HepG2 (cell line): ENCODE results near the gene CA12. TPM values are rescaled to one million over a fixed set of nuclear protein-coding genes. Genes with fewer than 3 reads are reported as not detected.

Experiments
- ADNP ChIP-seq: sonication (generic); formaldehyde crosslinking; IDR thresholded peaks from 2 replicates; pipeline ENCODE4 v1.4.0; 2020; ENCODE audit warnings: missing genetic modification reagents
- ATF5 ChIP-seq: sonication (generic); formaldehyde crosslinking; IDR thresholded peaks from 2 replicates; pipeline ENCODE4 v1.4.0; 2020; ENCODE audit warnings: mild to moderate bottlenecking, low read depth, missing genetic modification reagents
- CEBPG ChIP-seq: IDR thresholded peaks from 2 replicates; pipeline ENCODE4 v1.6.1; 2016
- ETV6 ChIP-seq: sonication (generic); formaldehyde crosslinking; conservative IDR thresholded peaks from 2 replicates; pipeline ENCODE4 v1.4.0; 2020; ENCODE audit warnings: missing genetic modification reagents
- GRHL1 ChIP-seq: sonication (generic); formaldehyde crosslinking; conservative IDR thresholded peaks from 2 replicates; pipeline ENCODE4 v1.8.0; 2022; ENCODE audit warnings: missing genetic modification reagents
- MAF1 ChIP-seq: sonication (generic); formaldehyde crosslinking; IDR thresholded peaks from 2 replicates; pipeline ENCODE4 v1.5.0; 2020; ENCODE audit warnings: missing genetic modification reagents, borderline replicate concordance
- NR2F6 ChIP-seq, 2 experiments: IDR thresholded peaks; 2 replicates each; pipeline ENCODE4 v1.6.1; 2016; ENCODE audit warnings: antibody characterized with exemption in 1 of 2, mild to moderate bottlenecking in 1 of 2
- PBX3 ChIP-seq: sonication (generic); formaldehyde crosslinking; IDR thresholded peaks from 2 replicates; pipeline ENCODE4 v1.8.1; 2023; ENCODE audit warnings: missing genetic modification reagents, inconsistent platforms, borderline replicate concordance
- SIN3B ChIP-seq: fragments of 150-350 bp; IDR thresholded peaks from 2 replicates; pipeline ENCODE4 v1.6.1; 2014; ENCODE audit warnings: low read length
- SMAD3 ChIP-seq: sonication (generic); formaldehyde crosslinking; IDR thresholded peaks from 2 replicates; pipeline ENCODE4 v1.4.0; 2020; ENCODE audit warnings: missing genetic modification reagents
- TFDP1 ChIP-seq: IDR thresholded peaks from 2 replicates; pipeline ENCODE4 v1.6.1; 2016; ENCODE audit warnings: missing compliant biosample characterization, missing genetic modification reagents, borderline replicate concordance
- YY1 ChIP-seq: IDR thresholded peaks from 2 replicates; pipeline ENCODE4 v1.6.1; 2011; ENCODE audit warnings: low read length, low read depth, moderate library complexity, mild to moderate bottlenecking; ENCODE audit not compliant: insufficient read depth, insufficient replicate concordance
- ZNF253 ChIP-seq: sonication (generic); formaldehyde crosslinking; IDR thresholded peaks from 2 replicates; pipeline ENCODE4 v1.8.0; 2022; ENCODE audit warnings: mild to moderate bottlenecking, missing genetic modification reagents, borderline replicate concordance
- ZNF256 ChIP-seq: sonication (generic); formaldehyde crosslinking; conservative IDR thresholded peaks from 2 replicates; pipeline ENCODE4 v1.4.0; 2020; ENCODE audit warnings: missing genetic modification reagents
- ZNF337 ChIP-seq: sonication (generic); formaldehyde crosslinking; IDR thresholded peaks from 2 replicates; pipeline ENCODE4 v1.5.1; 2020; ENCODE audit warnings: missing genetic modification reagents, low read depth, mild to moderate bottlenecking, borderline replicate concordance
- ZNF343 ChIP-seq: sonication (generic); formaldehyde crosslinking; IDR thresholded peaks from 2 replicates; pipeline ENCODE4 v1.4.0; 2020; ENCODE audit warnings: mild to moderate bottlenecking, missing genetic modification reagents
- ZNF441 ChIP-seq: sonication (generic); formaldehyde crosslinking; IDR thresholded peaks from 2 replicates; pipeline ENCODE4 v1.7.0; 2021; ENCODE audit warnings: missing genetic modification reagents, borderline replicate concordance
- ZNF646 ChIP-seq: sonication (generic); formaldehyde crosslinking; IDR thresholded peaks from 2 replicates; pipeline ENCODE4 v1.9.0; 2021; ENCODE audit warnings: mild to moderate bottlenecking, missing genetic modification reagents
- ZNF652 ChIP-seq: IDR thresholded peaks from 2 replicates; pipeline ENCODE4 v1.6.1; 2016; ENCODE audit warnings: low read depth, borderline replicate concordance
- polyA plus RNA-seq, 8 experiments: library from polyadenylated mRNA; depleted of rRNA in 3 of 8; stranded (reverse) in 7 of 8; unstranded in 1 of 8; fragments of >200 nt; fragmentation: Illumina TruSeq in 4 of 8; extraction: Trizol in 4 of 8; gene quantifications; 2 replicates each; pipeline versions ENCODE4 v1.2.1 to v1.2.3, GENCODE V29; 2011 to 2016; ENCODE audit warnings: low read depth in 4 of 8, missing spikeins in 1 of 8, mixed read lengths in 1 of 8; ENCODE audit not compliant: insufficient read depth in 1 of 8
- total RNA-seq, 5 experiments: library from RNA; depleted of rRNA; stranded (reverse); fragments of >200 nt; fragmentation: Illumina TruSeq; extraction: Trizol; gene quantifications; 2 replicates each; pipeline ENCODE4 v1.2.3, GENCODE V29; 2016; ENCODE audit warnings: low read depth in 1 of 5

The CA12 gene
- total and polyA plus RNA-seq, 2 of the 13 experiments (the other 11 are each of a cell fraction or from before 2014, with no cell fraction given), result 0.07 to 0.20 TPM

GRCh38 chr15:63395730-63396151, 14.1 kb upstream of the CA12 start (continued):
- TF ChIP-seq ZNF646 (no peak), ZNF652 (CRISPR knock-in tag) (no peak), ATF5 (CRISPR knock-in tag) (no peak), ZNF337 (CRISPR knock-in tag) (no peak), MAF1 (CRISPR knock-in tag) (no peak), SIN3B (no peak), GRHL1 (CRISPR knock-in tag) (no peak), ZNF441 (CRISPR knock-in tag) (no peak), NR2F6 (IDR thresholded peaks at IDR 0.05) (peak; percentile 66), NR2F6 (CRISPR knock-in tag; IDR thresholded peaks at IDR 0.05) (peak; percentile 58; the same call in 1 of the 2 replicates), PBX3 (CRISPR knock-in tag) (no peak), ZNF343 (CRISPR knock-in tag) (no peak), ZNF256 (CRISPR knock-in tag) (no peak), ETV6 (no peak), ZNF253 (CRISPR knock-in tag) (no peak), CEBPG (CRISPR knock-in tag) (no peak), SMAD3 (no peak), TFDP1 (CRISPR knock-in tag) (no peak), YY1 (no peak), ADNP (CRISPR knock-in tag) (no peak)
